DOHH2 (cell line): ENCODE results near the gene NME3.

Experiments
- EZH2phosphoT487 ChIP-seq: fragments of 200-600 bp; sonication (generic); IDR thresholded peaks from 2 replicates; pipeline ENCODE4 v1.6.1; 2017; ENCODE audit warnings: borderline replicate concordance, mild to moderate bottlenecking, antibody characterized with exemption, low read length, moderate library complexity, mixed read lengths
- TF ChIP-seq, protein P1 (sequence below): fragments of 200-600 bp; sonication (generic); IDR thresholded peaks from one replicate; pipeline ENCODE4 v1.5.1; 2014; ENCODE audit warnings: antibody characterized with exemption, mild to moderate bottlenecking, low read depth, low read length; ENCODE audit not compliant: poor library complexity, severe bottlenecking

DNA sequence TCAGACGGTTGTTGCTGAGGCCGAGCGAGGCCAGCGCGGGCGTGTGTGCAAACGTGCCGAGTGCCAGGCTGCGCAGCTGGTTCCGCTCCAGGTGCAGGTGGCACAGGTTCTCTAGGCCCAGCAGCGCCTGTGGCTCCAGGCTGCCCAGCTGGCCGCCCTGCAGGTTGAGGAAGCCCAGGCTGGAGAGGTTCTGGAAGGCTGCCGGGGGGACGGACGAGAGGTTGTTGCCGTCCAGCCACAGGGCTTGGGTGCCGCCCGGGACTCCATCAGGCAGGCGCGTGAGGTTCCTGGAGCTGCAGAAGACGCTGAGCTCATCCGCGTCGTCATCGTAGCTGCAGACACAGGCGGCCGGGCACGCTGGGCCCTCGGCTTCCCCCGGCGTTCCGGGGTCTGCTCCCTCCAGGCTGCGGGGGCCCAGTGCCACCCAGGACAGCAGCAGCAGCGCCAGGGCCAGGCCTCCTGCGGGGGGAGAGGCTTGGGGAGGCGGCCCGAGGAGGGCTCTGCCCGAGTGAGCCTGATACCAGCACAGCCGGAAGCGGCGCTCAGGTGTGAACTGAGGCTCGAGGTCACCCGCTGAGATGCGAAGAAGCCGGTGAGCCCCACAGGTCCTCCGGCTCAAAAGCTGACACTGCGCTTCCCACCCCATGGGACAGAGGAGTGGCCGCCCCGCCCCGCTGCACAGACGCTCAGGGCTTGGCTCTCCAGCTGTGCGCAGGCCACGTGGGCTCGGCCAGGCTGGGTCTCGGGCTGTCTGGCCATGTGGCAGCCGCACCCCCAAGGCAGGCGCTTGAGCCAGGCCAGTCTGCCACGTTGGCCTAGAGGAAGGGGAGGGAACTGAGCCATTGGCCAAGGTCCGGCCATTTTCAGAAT lies 20.8 kb upstream of the NME3 start:
- TF ChIP-seq, protein P1, sequence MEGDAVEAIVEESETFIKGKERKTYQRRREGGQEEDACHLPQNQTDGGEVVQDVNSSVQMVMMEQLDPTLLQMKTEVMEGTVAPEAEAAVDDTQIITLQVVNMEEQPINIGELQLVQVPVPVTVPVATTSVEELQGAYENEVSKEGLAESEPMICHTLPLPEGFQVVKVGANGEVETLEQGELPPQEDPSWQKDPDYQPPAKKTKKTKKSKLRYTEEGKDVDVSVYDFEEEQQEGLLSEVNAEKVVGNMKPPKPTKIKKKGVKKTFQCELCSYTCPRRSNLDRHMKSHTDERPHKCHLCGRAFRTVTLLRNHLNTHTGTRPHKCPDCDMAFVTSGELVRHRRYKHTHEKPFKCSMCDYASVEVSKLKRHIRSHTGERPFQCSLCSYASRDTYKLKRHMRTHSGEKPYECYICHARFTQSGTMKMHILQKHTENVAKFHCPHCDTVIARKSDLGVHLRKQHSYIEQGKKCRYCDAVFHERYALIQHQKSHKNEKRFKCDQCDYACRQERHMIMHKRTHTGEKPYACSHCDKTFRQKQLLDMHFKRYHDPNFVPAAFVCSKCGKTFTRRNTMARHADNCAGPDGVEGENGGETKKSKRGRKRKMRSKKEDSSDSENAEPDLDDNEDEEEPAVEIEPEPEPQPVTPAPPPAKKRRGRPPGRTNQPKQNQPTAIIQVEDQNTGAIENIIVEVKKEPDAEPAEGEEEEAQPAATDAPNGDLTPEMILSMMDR, result no peak
- no peak for TF ChIP-seq EZH2phosphoT487
